Measurements from ENCODE around the gene FRMD4B.

FRMD4B gene

GRCh38 chr3:69160525-69160924 is 225.4 kb downstream of the FRMD4B start:
- Mint-ChIP-seq H3K36me3 (ENCODE audit: low read depth) (no peaks in the 10 kb centered on the region), H3K27ac (no peak overlapping the region), H3K4me3 (no peak overlapping the region), H3K27me3 (ENCODE audit: low read depth) (peaks cover 3% of the 10 kb centered on the region), H3K9me3 (no peaks in the 10 kb centered on the region), H3K4me1 (peaks cover 6% of the 10 kb centered on the region)
- TF ChIP-seq CTCF (IDR thresholded peaks at IDR 0.05; ENCODE audit: unreplicated experiment in 3 of 3): no peak

- Mint-ChIP-seq H3K4me3 (no peak overlapping the region), H3K36me3 (ENCODE audit: low read depth) (no peaks in the 10 kb centered on the region), H3K27ac (no peak overlapping the region), H3K4me1 (peaks cover 6% of the 10 kb centered on the region), H3K9me3 (no peaks in the 10 kb centered on the region), H3K27me3 (ENCODE audit: low read depth) (peaks cover 7% of the 10 kb centered on the region)
- no peak for TF ChIP-seq CTCF (IDR thresholded peaks at IDR 0.05; ENCODE audit: unreplicated experiment in 3 of 3)
These were observed 225.8 kb downstream of the FRMD4B start for GRCh38 chr3:69160107-69160506.

GRCh38 chr3:69149586-69149985 is 236.3 kb downstream of the FRMD4B start:
- H3K27me3 Mint-ChIP-seq (ENCODE audit: low read depth): no peaks in the 10 kb centered on the region
- H3K36me3 Mint-ChIP-seq (ENCODE audit: low read depth): no peaks in the 10 kb centered on the region
- H3K4me3 Mint-ChIP-seq: no peak overlapping the region
- H3K4me1 Mint-ChIP-seq: peaks cover 11% of the 10 kb centered on the region
- H3K27ac Mint-ChIP-seq: no peak overlapping the region
- no peaks in the 10 kb centered on the region for H3K9me3 Mint-ChIP-seq
- no peak for TF ChIP-seq CTCF (IDR thresholded peaks at IDR 0.05; ENCODE audit: unreplicated experiment in 3 of 3)

GRCh38 chr3:69145688-69146087 is 240.2 kb downstream of the FRMD4B start:
- peaks cover 33% of the 10 kb centered on the region for H3K4me1 Mint-ChIP-seq
- no peak overlapping the region for H3K4me3 Mint-ChIP-seq
- H3K27me3 Mint-ChIP-seq (ENCODE audit: low read depth): no peaks in the 10 kb centered on the region
- no peaks in the 10 kb centered on the region for H3K9me3 Mint-ChIP-seq
- no peak for TF ChIP-seq CTCF (IDR thresholded peaks at IDR 0.05; ENCODE audit: unreplicated experiment in 3 of 3)
- no peaks in the 10 kb centered on the region for H3K36me3 Mint-ChIP-seq (ENCODE audit: low read depth)
- no peak overlapping the region for H3K27ac Mint-ChIP-seq

- TF ChIP-seq CTCF (IDR thresholded peaks at IDR 0.05; ENCODE audit: unreplicated experiment in 3 of 3): no peak
- H3K27me3 Mint-ChIP-seq (ENCODE audit: low read depth): no peaks in the 10 kb centered on the region
- no peaks in the 10 kb centered on the region for H3K36me3 Mint-ChIP-seq (ENCODE audit: low read depth)
- no peaks in the 10 kb centered on the region for H3K9me3 Mint-ChIP-seq
- no peak overlapping the region for H3K4me3 Mint-ChIP-seq
- H3K27ac Mint-ChIP-seq: no peak overlapping the region
- peaks cover 33% of the 10 kb centered on the region for H3K4me1 Mint-ChIP-seq
These were observed 241.2 kb downstream of the FRMD4B start for GRCh38 chr3:69144631-69145245.

- no peaks in the 10 kb centered on the region for H3K9me3 Mint-ChIP-seq
- no peaks in the 10 kb centered on the region for H3K27me3 Mint-ChIP-seq (ENCODE audit: low read depth)
- H3K27ac Mint-ChIP-seq: no peak overlapping the region
- TF ChIP-seq CTCF (IDR thresholded peaks at IDR 0.05; ENCODE audit: unreplicated experiment in 3 of 3): no peak
- H3K4me3 Mint-ChIP-seq: no peak overlapping the region
- peaks cover 28% of the 10 kb centered on the region for H3K4me1 Mint-ChIP-seq
- no peaks in the 10 kb centered on the region for H3K36me3 Mint-ChIP-seq (ENCODE audit: low read depth)
These were observed 242.3 kb downstream of the FRMD4B start for GRCh38 chr3:69143612-69144011.
